ENCODE measurements around the gene AP3D1.

The AP3D1 gene

GRCh38 chr19:2173767-2174577, 22.6 kb upstream of the AP3D1 start:
- TF ChIP-seq CTCF (IDR thresholded peaks at IDR 0.05) = no peak
- H3K4me3 ChIP-seq = no peak overlapping the region

GRCh38 chr19:2173388-2173766, 22.0 kb upstream of the AP3D1 start:
- TF ChIP-seq CTCF (IDR thresholded peaks at IDR 0.05) = no peak
- DNase-seq = no peak
- Histone ChIP-seq H3K27me3 (no peaks in the 10 kb centered on the region), H3K36me3 (no peaks in the 10 kb centered on the region), H3K27ac (no peak overlapping the region), H3K9me3 (no peaks in the 10 kb centered on the region), H3K4me3 (no peak overlapping the region), H3K4me1 (peaks cover 0 to 42% (median 23%) of the 10 kb centered on the region in 4 donors)
- intact Hi-C loops (cut with DNase I; ENCODE audit: low total_unique reads) = no loop called here

More at GRCh38 chr19:2173767-2174577, 22.6 kb upstream of the AP3D1 start:
- Histone ChIP-seq H3K27ac (no peak overlapping the region), H3K9me3 (no peaks in the 10 kb centered on the region), H3K36me3 (no peaks in the 10 kb centered on the region), H3K4me1 (peaks cover 0 to 37% (median 18%) of the 10 kb centered on the region in 4 donors), H3K27me3 (no peaks in the 10 kb centered on the region)
- no peak for DNase-seq
- intact Hi-C loops (cut with DNase I; ENCODE audit: low total_unique reads) = no loop called here

GRCh38 chr19:2171349-2172145, 20.2 kb upstream of the AP3D1 start:
- Histone ChIP-seq H3K4me3 (no peak overlapping the region), H3K36me3 (no peaks in the 10 kb centered on the region), H3K27me3 (no peaks in the 10 kb centered on the region), H3K4me1 (peaks cover 6 to 54% (median 41%) of the 10 kb centered on the region in 4 donors), H3K27ac (no peak overlapping the region), H3K9me3 (no peaks in the 10 kb centered on the region)
- DNase-seq = no peak
- intact Hi-C loops (cut with DNase I; ENCODE audit: low total_unique reads) = no loop called here
- no peak for TF ChIP-seq CTCF (IDR thresholded peaks at IDR 0.05)

GRCh38 chr19:2170987-2171348, 19.6 kb upstream of the AP3D1 start:
- TF ChIP-seq CTCF (IDR thresholded peaks at IDR 0.05) = no peak
- no peaks in the 10 kb centered on the region for H3K36me3 ChIP-seq
- intact Hi-C loops (cut with DNase I; ENCODE audit: low total_unique reads) = no loop called here
- no peak overlapping the region for H3K4me3 ChIP-seq
- no peaks in the 10 kb centered on the region for H3K27me3 ChIP-seq
- H3K4me1 ChIP-seq = peaks cover 6 to 60% (median 47%) of the 10 kb centered on the region in 4 donors
- H3K27ac ChIP-seq = no peak overlapping the region
- no peak for DNase-seq
- H3K9me3 ChIP-seq = no peaks in the 10 kb centered on the region

- H3K27me3 ChIP-seq = no peaks in the 10 kb centered on the region
- H3K9me3 ChIP-seq = no peaks in the 10 kb centered on the region
- H3K4me3 ChIP-seq = no peak overlapping the region
- DNase-seq = no peak
- intact Hi-C loops (cut with DNase I; ENCODE audit: low total_unique reads) = no loop called here
- H3K27ac ChIP-seq = peak overlapping the region in 1 of 2 donors; percentile 90
- peaks cover 6 to 67% (median 52%) of the 10 kb centered on the region in 4 donors for H3K4me1 ChIP-seq
- H3K36me3 ChIP-seq = no peaks in the 10 kb centered on the region
- no peak for TF ChIP-seq CTCF (IDR thresholded peaks at IDR 0.05)
Observed at GRCh38 chr19:2170219-2170618, 18.9 kb upstream of the AP3D1 start.

All from tibial artery (tissue), 4 donors.